Activated T-cell treated with anti-CD3 and anti-CD28 coated beads, Interleukin-2, amount 50 U/mL, for 1 hour (primary cell): ENCODE results near the gene LRRC40.
"Not testable (repeated sequence)": the region's sequence is repeated elsewhere in the genome, so short reads cannot be mapped to it uniquely, and the experiment has no call there.

ENCODE experiments used
- DNase-seq: peaks from one replicate; pipeline ENCODE4 v3.0.0-alpha.2; 2020

Gene LRRC40

GRCh38 chr1:70200065-70200464 lies 5.3 kb downstream of the LRRC40 start:
- no peak for DNase-seq

GRCh38 chr1:70196333-70196732 lies 9.0 kb downstream of the LRRC40 start:
- no peak for DNase-seq

GRCh38 chr1:70195342-70195741 lies 10.0 kb downstream of the LRRC40 start:
- no peak for DNase-seq

- no peak for DNase-seq
Measured at GRCh38 chr1:70194601-70195000, 10.8 kb downstream of the LRRC40 start.

GRCh38 chr1:70192446-70192845 lies 12.9 kb downstream of the LRRC40 start:
- not testable (repeated sequence) for DNase-seq

- DNase-seq: no peak
Measured at GRCh38 chr1:70190180-70190579, 15.2 kb downstream of the LRRC40 start.

GRCh38 chr1:70188522-70188921 lies 16.9 kb downstream of the LRRC40 start:
- DNase-seq: no peak

GRCh38 chr1:70185181-70185580 lies 20.2 kb downstream of the LRRC40 start:
- not testable (repeated sequence) for DNase-seq

- DNase-seq: no peak
Measured at GRCh38 chr1:70171512-70171911, 33.9 kb downstream of the LRRC40 start.

- DNase-seq: no peak
Measured at GRCh38 chr1:70169018-70169839, 36.1 kb downstream of the LRRC40 start.

GRCh38 chr1:70168283-70168682 lies 37.1 kb downstream of the LRRC40 start:
- no peak for DNase-seq

GRCh38 chr1:70164350-70164749 lies 41.0 kb downstream of the LRRC40 start:
- no peak for DNase-seq

GRCh38 chr1:70156529-70157120 lies 48.8 kb downstream of the LRRC40 start:
- DNase-seq: no peak

- no peak for DNase-seq
Measured at GRCh38 chr1:70153739-70154138, 51.6 kb downstream of the LRRC40 start.

- no peak for DNase-seq
Measured at GRCh38 chr1:70150444-70150843, 54.9 kb downstream of the LRRC40 start.

- no peak for DNase-seq
Measured at GRCh38 chr1:70146488-70146887, 58.9 kb downstream of the LRRC40 start.

- DNase-seq: no peak
Measured at GRCh38 chr1:70143048-70143659, 62.2 kb downstream of the LRRC40 start.

- DNase-seq: no peak
Measured at GRCh38 chr1:70142075-70142474, 63.3 kb downstream of the LRRC40 start.

GRCh38 chr1:70140894-70141293 lies 64.5 kb downstream of the LRRC40 start:
- DNase-seq: no peak

GRCh38 chr1:70140343-70140742 lies 65.0 kb downstream of the LRRC40 start:
- no peak for DNase-seq

- no peak for DNase-seq
Measured at GRCh38 chr1:70134148-70134547, 71.2 kb downstream of the LRRC40 start.

GRCh38 chr1:70117046-70117445 lies 88.3 kb downstream of the LRRC40 start:
- DNase-seq: no peak

GRCh38 chr1:70115315-70115714 lies 90.1 kb downstream of the LRRC40 start:
- no peak for DNase-seq

- no peak for DNase-seq
Measured at GRCh38 chr1:70112838-70113237, 92.5 kb downstream of the LRRC40 start.
